Measurements from ENCODE around the gene SMPD3.
A peak's percentile ranks its signal among the peaks of the same experiment; 100 is the strongest.

SMPD3 gene

GRCh38 chr16:68458101-68458500 lies 9.8 kb upstream of the SMPD3 start:
- Mint-ChIP-seq H3K36me3 (peaks cover 5% of the 10 kb centered on the region), H3K9me3 (peaks cover 4% of the 10 kb centered on the region), H3K27ac (no peak overlapping the region), H3K4me1 (no peaks in the 10 kb centered on the region), H3K27me3 (peaks cover 14% of the 10 kb centered on the region), H3K4me3 (no peak overlapping the region)
- ATAC-seq, result no peak

- no peak for ATAC-seq
- no peaks in the 10 kb centered on the region for H3K9me3 Mint-ChIP-seq
- peaks cover 5% of the 10 kb centered on the region for H3K27me3 Mint-ChIP-seq
Observed at GRCh38 chr16:68455631-68456030, 7.3 kb upstream of the SMPD3 start.

GRCh38 chr16:68454920-68455435 lies 6.7 kb upstream of the SMPD3 start:
- no peaks in the 10 kb centered on the region for H3K4me1 Mint-ChIP-seq
- H3K27ac Mint-ChIP-seq, result no peak overlapping the region
- no peaks in the 10 kb centered on the region for H3K27me3 Mint-ChIP-seq

More at GRCh38 chr16:68455631-68456030, 7.3 kb upstream of the SMPD3 start:
- no peak overlapping the region for H3K4me3 Mint-ChIP-seq
- H3K36me3 Mint-ChIP-seq, result no peaks in the 10 kb centered on the region
- no peaks in the 10 kb centered on the region for H3K4me1 Mint-ChIP-seq
- H3K27ac Mint-ChIP-seq, result no peak overlapping the region

GRCh38 chr16:68453816-68454215 lies 5.5 kb upstream of the SMPD3 start:
- Mint-ChIP-seq H3K36me3 (no peaks in the 10 kb centered on the region), H3K4me3 (no peak overlapping the region), H3K27me3 (no peaks in the 10 kb centered on the region), H3K4me1 (peaks cover 7% of the 10 kb centered on the region), H3K27ac (no peak overlapping the region), H3K9me3 (peaks cover 3% of the 10 kb centered on the region)
- no peak for ATAC-seq

More at GRCh38 chr16:68454920-68455435, 6.7 kb upstream of the SMPD3 start:
- no peak for ATAC-seq
- no peaks in the 10 kb centered on the region for H3K36me3 Mint-ChIP-seq
- no peaks in the 10 kb centered on the region for H3K9me3 Mint-ChIP-seq
- no peak overlapping the region for H3K4me3 Mint-ChIP-seq

GRCh38 chr16:68452176-68452575 lies 3.9 kb upstream of the SMPD3 start:
- H3K27me3 Mint-ChIP-seq, result no peaks in the 10 kb centered on the region
- H3K9me3 Mint-ChIP-seq, result peaks cover 3% of the 10 kb centered on the region
- ATAC-seq, result no peak
- H3K27ac Mint-ChIP-seq, result no peak overlapping the region
- H3K4me3 Mint-ChIP-seq, result no peak overlapping the region
- peaks cover 23% of the 10 kb centered on the region for H3K4me1 Mint-ChIP-seq
- H3K36me3 Mint-ChIP-seq, result no peaks in the 10 kb centered on the region

- peaks cover 3% of the 10 kb centered on the region for H3K9me3 Mint-ChIP-seq
- no peak overlapping the region for H3K4me3 Mint-ChIP-seq
- peaks cover 2% of the 10 kb centered on the region for H3K27me3 Mint-ChIP-seq
- ATAC-seq, result no peak
- no peak overlapping the region for H3K27ac Mint-ChIP-seq
- H3K36me3 Mint-ChIP-seq, result no peaks in the 10 kb centered on the region
- peaks cover 24% of the 10 kb centered on the region for H3K4me1 Mint-ChIP-seq
Observed at GRCh38 chr16:68451676-68452075, 3.4 kb upstream of the SMPD3 start.

- no peak overlapping the region for H3K27ac Mint-ChIP-seq
- no peak overlapping the region for H3K4me3 Mint-ChIP-seq
- no peak for ATAC-seq
- peaks cover 9% of the 10 kb centered on the region for H3K27me3 Mint-ChIP-seq
- H3K4me1 Mint-ChIP-seq, result peaks cover 30% of the 10 kb centered on the region
- no peaks in the 10 kb centered on the region for H3K36me3 Mint-ChIP-seq
- H3K9me3 Mint-ChIP-seq, result peaks cover 3% of the 10 kb centered on the region
Observed at GRCh38 chr16:68450741-68451255, 2.5 kb upstream of the SMPD3 start.

- no peaks in the 10 kb centered on the region for H3K36me3 Mint-ChIP-seq
Observed at GRCh38 chr16:68447653-68448359, 502 bp downstream of the SMPD3 start.

GRCh38 chr16:68446681-68447652 lies 1.3 kb downstream of the SMPD3 start:
- ATAC-seq, result no peak
- Mint-ChIP-seq H3K27me3 (peaks cover 37% of the 10 kb centered on the region), H3K36me3 (no peaks in the 10 kb centered on the region), H3K4me1 (peaks cover 30% of the 10 kb centered on the region), H3K9me3 (peaks cover 3% of the 10 kb centered on the region), H3K27ac (no peak overlapping the region), H3K4me3 (no peak overlapping the region)

More at GRCh38 chr16:68447653-68448359, 502 bp downstream of the SMPD3 start:
- ATAC-seq, result peak; percentile 20
- peaks cover 30% of the 10 kb centered on the region for H3K4me1 Mint-ChIP-seq
- no peak overlapping the region for H3K27ac Mint-ChIP-seq
- peaks cover 29% of the 10 kb centered on the region for H3K27me3 Mint-ChIP-seq
- peaks cover 3% of the 10 kb centered on the region for H3K9me3 Mint-ChIP-seq
- peak overlapping the region; percentile 66 for H3K4me3 Mint-ChIP-seq

- H3K9me3 Mint-ChIP-seq, result peaks cover 3% of the 10 kb centered on the region
- H3K4me1 Mint-ChIP-seq, result peaks cover 30% of the 10 kb centered on the region
- H3K27ac Mint-ChIP-seq, result no peak overlapping the region
- no peak overlapping the region for H3K4me3 Mint-ChIP-seq
- no peaks in the 10 kb centered on the region for H3K36me3 Mint-ChIP-seq
- ATAC-seq, result no peak
- H3K27me3 Mint-ChIP-seq, result peaks cover 49% of the 10 kb centered on the region
Observed at GRCh38 chr16:68445458-68445857, 2.9 kb downstream of the SMPD3 start.

GRCh38 chr16:68444056-68444657 lies 4.2 kb downstream of the SMPD3 start:
- no peak overlapping the region for H3K27ac Mint-ChIP-seq
- no peaks in the 10 kb centered on the region for H3K36me3 Mint-ChIP-seq
- peaks cover 1% of the 10 kb centered on the region for H3K9me3 Mint-ChIP-seq
- peaks cover 26% of the 10 kb centered on the region for H3K4me1 Mint-ChIP-seq
- peaks cover 62% of the 10 kb centered on the region for H3K27me3 Mint-ChIP-seq
- ATAC-seq, result no peak
- no peak overlapping the region for H3K4me3 Mint-ChIP-seq

- no peak for ATAC-seq
- Mint-ChIP-seq H3K4me1 (no peaks in the 10 kb centered on the region), H3K27ac (no peak overlapping the region), H3K9me3 (peaks cover 4% of the 10 kb centered on the region), H3K27me3 (peaks cover 42% of the 10 kb centered on the region), H3K4me3 (no peak overlapping the region), H3K36me3 (no peaks in the 10 kb centered on the region)
Observed at GRCh38 chr16:68436581-68436980, 11.7 kb downstream of the SMPD3 start.

- peaks cover 4% of the 10 kb centered on the region for H3K9me3 Mint-ChIP-seq
Observed at GRCh38 chr16:68434624-68435210, 13.6 kb downstream of the SMPD3 start.

GRCh38 chr16:68433316-68433715 lies 15.0 kb downstream of the SMPD3 start:
- no peaks in the 10 kb centered on the region for H3K4me1 Mint-ChIP-seq
- no peak overlapping the region for H3K27ac Mint-ChIP-seq
- H3K4me3 Mint-ChIP-seq, result no peak overlapping the region
- H3K27me3 Mint-ChIP-seq, result peaks cover 12% of the 10 kb centered on the region
- H3K9me3 Mint-ChIP-seq, result peaks cover 4% of the 10 kb centered on the region
- ATAC-seq, result no peak
- no peaks in the 10 kb centered on the region for H3K36me3 Mint-ChIP-seq

More at GRCh38 chr16:68434624-68435210, 13.6 kb downstream of the SMPD3 start:
- H3K36me3 Mint-ChIP-seq, result no peaks in the 10 kb centered on the region
- no peak for ATAC-seq
- peaks cover 26% of the 10 kb centered on the region for H3K27me3 Mint-ChIP-seq
- H3K27ac Mint-ChIP-seq, result no peak overlapping the region
- H3K4me1 Mint-ChIP-seq, result no peaks in the 10 kb centered on the region
- H3K4me3 Mint-ChIP-seq, result no peak overlapping the region
